HepG2 (cell line): ENCODE results near the gene UBE2M. TPM values are rescaled to one million over a fixed set of nuclear protein-coding genes. Genes with fewer than 3 reads are reported as not detected.
A peak's percentile ranks its signal among the peaks of the same experiment; 100 is the strongest.

Experiments used
- ATAC-seq: fragments of 200-7000 bp; cut with Tn5 transposase; 3 replicates; pipeline ENCODE4 v1.9.1; 2020; ENCODE audit warnings: mild to moderate bottlenecking, moderate library complexity
- BruUV-seq: library from RNA; stranded (reverse); fragments of 400-500 nt; replicated peaks from 2 replicates; lab custom pipeline; 2021; lab: Mats Ljungman, UMichigan
- CTCF ChIA-PET: fragments of 300-600 bp; formaldehyde crosslinking; extraction: SDS; loops from one replicate; lab custom pipeline; 2021; ENCODE audit warnings: low total read pairs, inconsistent platforms, low intra/inter-chr PET ratio; lab: Yijun Ruan, JAX
- POLR2A ChIA-PET: fragments of 350-600 bp; sonication (Branson Sonifier 250); formaldehyde crosslinking; loops from one replicate; lab custom pipeline; 2020; ENCODE audit warnings: antibody characterized with exemption, inconsistent platforms; lab: Yijun Ruan, JAX
- DNase-seq: peaks from one replicate; pipeline ENCODE4 v3.0.0-alpha.2; 2015; ENCODE audit warnings: low spot score
- FAIRE-seq: peaks from 3 replicates; lab custom pipeline; 2011; peaks lifted over from hg19 to GRCh38; lab: Jason Lieb, UNC
- H2AFZ ChIP-seq: one replicate; pipeline ENCODE4 v1.6.1; 2011; ENCODE audit warnings: low read length, inconsistent platforms
- H3K27ac ChIP-seq: fragments of 300-600 bp; 3 replicates; pipeline ENCODE4 v1.8.0; 2011; ENCODE audit warnings: mixed run types, mild to moderate bottlenecking, mixed read lengths, low read length, inconsistent platforms; ENCODE audit not compliant: insufficient read depth; ENCODE audit errors: extremely low read length
- H3K27me3 ChIP-seq, 2 experiments: fragments of 200-600 bp in 1 of 2; 2 replicates in 1 of 2; 3 replicates in 1 of 2; pipeline versions ENCODE4 v1.6.0 to v1.8.0; 2011; ENCODE audit warnings: low read length in 2 of 2, mild to moderate bottlenecking in 2 of 2, moderate library complexity in 2 of 2, inconsistent platforms in 1 of 2; ENCODE audit not compliant: insufficient read depth in 2 of 2, control insufficient read depth in 1 of 2
- H3K36me3 ChIP-seq, 2 experiments: fragments of 200-600 bp in 1 of 2; replicated peaks in 1 of 2; 2 replicates in 1 of 2; 3 replicates in 1 of 2; pipeline versions ENCODE4 v1.5.1 to v1.8.0; 2011; ENCODE audit warnings: low read length in 2 of 2, inconsistent platforms in 1 of 2; ENCODE audit not compliant: insufficient read depth in 2 of 2, control insufficient read depth in 1 of 2
- H3K4me1 ChIP-seq: 2 replicates; pipeline ENCODE4 v1.5.1; 2012; ENCODE audit warnings: low read length, inconsistent platforms; ENCODE audit not compliant: insufficient read depth
- H3K4me2 ChIP-seq: 2 replicates; pipeline ENCODE4 v1.6.0; 2011; ENCODE audit warnings: low read depth, low read length, inconsistent platforms
- H3K4me3 ChIP-seq, 3 experiments: fragments of 200-600 bp in 1 of 3; sonication (generic), shearing (Covaris generic) in 1 of 3; replicated peaks in 1 of 3; 2 replicates each; pipeline ENCODE4 v1.5.1; 2011 to 2016; ENCODE audit warnings: low read length in 3 of 3, inconsistent platforms in 2 of 3, low read depth in 2 of 3, mild to moderate bottlenecking in 2 of 3, control low read depth in 1 of 3, mixed read lengths in 1 of 3; ENCODE audit not compliant: insufficient read depth in 1 of 3
- H3K79me2 ChIP-seq: one replicate; pipeline ENCODE4 v1.6.1; 2011; ENCODE audit warnings: low read length, inconsistent platforms; ENCODE audit not compliant: insufficient read depth
- H3K9ac ChIP-seq: 2 replicates; pipeline ENCODE4 v1.6.0; 2011; ENCODE audit warnings: mild to moderate bottlenecking, low read depth, low read length, inconsistent platforms; ENCODE audit not compliant: insufficient read depth
- H3K9me3 ChIP-seq: 2 replicates; pipeline ENCODE4 v1.5.1; 2012; ENCODE audit warnings: mild to moderate bottlenecking, low read length
- H4K20me1 ChIP-seq: 2 replicates; pipeline ENCODE4 v1.6.0; 2011; ENCODE audit warnings: inconsistent platforms, mild to moderate bottlenecking, low read length, moderate library complexity; ENCODE audit not compliant: insufficient read depth
- DMAP1 ChIP-seq: IDR thresholded peaks from 2 replicates; pipeline ENCODE4 v1.6.1; 2016
- POLR2G ChIP-seq: fragments of 200-400 bp; formaldehyde crosslinking; IDR thresholded peaks from 2 replicates; pipeline ENCODE4 v1.6.1; 2018; ENCODE audit warnings: mild to moderate bottlenecking, low read depth, low read length, moderate library complexity
- SALL2 ChIP-seq: sonication (generic); formaldehyde crosslinking; IDR thresholded peaks from 2 replicates; pipeline ENCODE4 v1.8.1; 2023; ENCODE audit warnings: mild to moderate bottlenecking, missing genetic modification reagents, inconsistent platforms
- ZNF138 ChIP-seq: sonication (generic); formaldehyde crosslinking; IDR thresholded peaks from 2 replicates; pipeline ENCODE4 v1.5.0; 2020; ENCODE audit warnings: mild to moderate bottlenecking, low read depth, missing genetic modification reagents
- ZNF543 ChIP-seq: sonication (generic); formaldehyde crosslinking; IDR thresholded peaks from 2 replicates; pipeline ENCODE4 v1.4.0; 2020; ENCODE audit warnings: mild to moderate bottlenecking, missing genetic modification reagents
- ZNF674 ChIP-seq: sonication (generic); formaldehyde crosslinking; IDR thresholded peaks from 2 replicates; pipeline ENCODE4 v1.5.0; 2020; ENCODE audit warnings: low read depth, mild to moderate bottlenecking, missing genetic modification reagents
- ZNF709 ChIP-seq: sonication (generic); formaldehyde crosslinking; IDR thresholded peaks from 2 replicates; pipeline ENCODE4 v1.5.0; 2020; ENCODE audit warnings: mild to moderate bottlenecking, missing genetic modification reagents
- ZNF772 ChIP-seq: sonication (generic); formaldehyde crosslinking; IDR thresholded peaks from 2 replicates; pipeline ENCODE4 v1.5.0; 2020; ENCODE audit warnings: mild to moderate bottlenecking, missing genetic modification reagents
- WGBS: methylation state at CpG from one replicate; pipeline ENCODE4 v1.1.6; 2017; ENCODE audit warnings: low lambda C conversion rate; 5-methylcytosine and 5-hydroxymethylcytosine counted together
- in situ Hi-C: cut with HindIII; loops from 2 replicates; pipeline ENCODE4 v1.10.0; 2017; ENCODE audit warnings: low pct_unique_long_range_greater_than_20kb; ENCODE audit not compliant: extremely low pct_ligation_motif_present
- intact Hi-C: fragments of 100-400 bp; cut with micrococcal nuclease; formaldehyde crosslinking; loops from one replicate; pipeline ENCODE4 v1.10.0; 2022; ENCODE audit not compliant: unreplicated experiment
- polyA plus RNA-seq, 8 experiments: library from polyadenylated mRNA; depleted of rRNA in 3 of 8; stranded (reverse) in 7 of 8; unstranded in 1 of 8; fragments of >200 nt; fragmentation: Illumina TruSeq in 4 of 8; extraction: Trizol in 4 of 8; gene quantifications; 2 replicates each; pipeline versions ENCODE4 v1.2.1 to v1.2.3, GENCODE V29; 2011 to 2016; ENCODE audit warnings: low read depth in 4 of 8, missing spikeins in 1 of 8, mixed read lengths in 1 of 8; ENCODE audit not compliant: insufficient read depth in 1 of 8
- total RNA-seq, 5 experiments: library from RNA; depleted of rRNA; stranded (reverse); fragments of >200 nt; fragmentation: Illumina TruSeq; extraction: Trizol; gene quantifications; 2 replicates each; pipeline ENCODE4 v1.2.3, GENCODE V29; 2016; ENCODE audit warnings: low read depth in 1 of 5
- TF ChIP-seq, protein P1 (sequence below): IDR thresholded peaks from 2 replicates; pipeline ENCODE4 v1.6.1; 2016; ENCODE audit warnings: low read depth, control low read depth
- TF ChIP-seq, protein P2 (sequence below): sonication (generic); formaldehyde crosslinking; IDR thresholded peaks from 2 replicates; pipeline ENCODE4 v1.9.0; 2021; ENCODE audit warnings: missing genetic modification reagents, borderline replicate concordance
- TF ChIP-seq, protein P3 (sequence below): sonication (generic); formaldehyde crosslinking; IDR thresholded peaks from 2 replicates; pipeline ENCODE4 v1.5.0; 2020; ENCODE audit warnings: mild to moderate bottlenecking, missing genetic modification reagents
- TF ChIP-seq, protein P4 (sequence below): sonication (generic); formaldehyde crosslinking; IDR thresholded peaks from 2 replicates; pipeline ENCODE4 v1.5.0; 2020; ENCODE audit warnings: mild to moderate bottlenecking, missing genetic modification reagents, borderline replicate concordance

The UBE2M gene
- total and polyA plus RNA-seq, 2 of the 13 experiments (the other 11 are each of a cell fraction or from before 2014, with no cell fraction given), result 36.2 to 50.3 TPM

DNA sequence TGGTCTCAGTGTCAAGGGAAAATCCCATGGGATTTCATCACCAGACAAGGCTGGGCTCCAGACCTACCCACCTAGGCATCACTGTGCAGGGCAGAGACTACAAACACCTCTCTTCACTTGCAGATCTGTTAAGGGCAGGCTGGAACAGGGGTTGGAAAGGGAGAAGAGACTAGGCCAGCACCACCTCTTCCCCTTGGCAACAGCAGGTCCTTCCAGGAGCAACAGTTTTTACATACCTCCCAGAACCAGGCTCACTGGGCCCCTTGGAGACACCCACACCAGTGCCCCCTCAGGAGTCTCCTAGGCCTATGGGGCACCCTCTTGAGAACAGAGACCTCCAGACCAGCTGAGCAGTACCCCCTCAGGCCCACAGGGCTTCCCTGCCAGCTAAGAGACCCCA lies 2.5 kb upstream of the UBE2M start (continued):
- TF ChIP-seq, protein P1, sequence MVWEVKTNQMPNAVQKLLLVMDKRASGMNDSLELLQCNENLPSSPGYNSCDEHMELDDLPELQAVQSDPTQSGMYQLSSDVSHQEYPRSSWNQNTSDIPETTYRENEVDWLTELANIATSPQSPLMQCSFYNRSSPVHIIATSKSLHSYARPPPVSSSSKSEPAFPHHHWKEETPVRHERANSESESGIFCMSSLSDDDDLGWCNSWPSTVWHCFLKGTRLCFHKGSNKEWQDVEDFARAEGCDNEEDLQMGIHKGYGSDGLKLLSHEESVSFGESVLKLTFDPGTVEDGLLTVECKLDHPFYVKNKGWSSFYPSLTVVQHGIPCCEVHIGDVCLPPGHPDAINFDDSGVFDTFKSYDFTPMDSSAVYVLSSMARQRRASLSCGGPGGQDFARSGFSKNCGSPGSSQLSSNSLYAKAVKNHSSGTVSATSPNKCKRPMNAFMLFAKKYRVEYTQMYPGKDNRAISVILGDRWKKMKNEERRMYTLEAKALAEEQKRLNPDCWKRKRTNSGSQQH (CRISPR knock-in tag), result no peak
- TF ChIP-seq, protein P2, sequence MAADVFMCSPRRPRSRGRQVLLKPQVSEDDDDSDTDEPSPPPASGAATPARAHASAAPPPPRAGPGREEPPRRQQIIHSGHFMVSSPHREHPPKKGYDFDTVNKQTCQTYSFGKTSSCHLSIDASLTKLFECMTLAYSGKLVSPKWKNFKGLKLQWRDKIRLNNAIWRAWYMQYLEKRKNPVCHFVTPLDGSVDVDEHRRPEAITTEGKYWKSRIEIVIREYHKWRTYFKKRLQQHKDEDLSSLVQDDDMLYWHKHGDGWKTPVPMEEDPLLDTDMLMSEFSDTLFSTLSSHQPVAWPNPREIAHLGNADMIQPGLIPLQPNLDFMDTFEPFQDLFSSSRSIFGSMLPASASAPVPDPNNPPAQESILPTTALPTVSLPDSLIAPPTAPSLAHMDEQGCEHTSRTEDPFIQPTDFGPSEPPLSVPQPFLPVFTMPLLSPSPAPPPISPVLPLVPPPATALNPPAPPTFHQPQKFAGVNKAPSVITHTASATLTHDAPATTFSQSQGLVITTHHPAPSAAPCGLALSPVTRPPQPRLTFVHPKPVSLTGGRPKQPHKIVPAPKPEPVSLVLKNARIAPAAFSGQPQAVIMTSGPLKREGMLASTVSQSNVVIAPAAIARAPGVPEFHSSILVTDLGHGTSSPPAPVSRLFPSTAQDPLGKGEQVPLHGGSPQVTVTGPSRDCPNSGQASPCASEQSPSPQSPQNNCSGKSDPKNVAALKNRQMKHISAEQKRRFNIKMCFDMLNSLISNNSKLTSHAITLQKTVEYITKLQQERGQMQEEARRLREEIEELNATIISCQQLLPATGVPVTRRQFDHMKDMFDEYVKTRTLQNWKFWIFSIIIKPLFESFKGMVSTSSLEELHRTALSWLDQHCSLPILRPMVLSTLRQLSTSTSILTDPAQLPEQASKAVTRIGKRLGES (CRISPR knock-in tag), result no peak

DNA sequence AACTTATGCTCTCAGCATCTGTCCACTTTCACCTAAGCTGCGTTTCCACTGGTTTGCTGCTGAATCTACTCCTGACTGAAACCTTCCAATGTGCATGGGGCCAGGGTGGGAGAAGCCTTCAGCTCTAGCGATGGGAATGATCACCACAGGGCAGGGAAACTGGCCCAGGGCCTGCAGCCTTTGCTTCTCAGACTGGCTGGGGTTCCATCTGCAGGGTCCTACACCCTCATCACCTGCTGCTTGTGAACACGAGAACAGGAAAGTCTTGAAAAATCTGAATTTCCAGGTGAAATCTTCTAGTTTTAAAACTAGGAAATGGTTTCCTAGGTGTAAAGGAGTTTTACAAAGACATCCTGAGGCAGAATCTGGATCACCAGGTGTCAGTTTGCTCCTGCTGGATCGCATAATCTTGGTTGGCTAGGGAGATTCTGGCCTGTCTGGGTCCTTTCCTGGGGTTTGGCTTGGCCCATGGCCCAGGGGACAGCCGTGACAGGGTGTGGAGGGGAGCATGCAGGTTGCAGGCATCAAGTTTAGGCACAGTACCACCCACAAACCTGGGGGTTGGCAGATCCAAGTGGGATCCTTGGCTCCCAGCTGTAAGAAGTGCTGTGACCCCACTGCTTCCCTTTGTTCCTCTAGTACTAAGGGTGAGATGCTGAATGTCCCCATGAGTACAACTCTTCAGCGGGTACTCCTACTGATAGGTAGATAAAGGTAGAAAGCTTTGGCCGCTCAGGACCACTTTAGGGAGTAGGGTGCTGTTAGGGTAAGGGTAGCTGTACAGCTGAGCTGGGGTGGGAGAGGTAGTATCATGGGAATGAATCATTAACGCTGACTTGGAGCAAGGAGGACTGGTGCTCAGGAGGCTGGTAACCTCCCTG lies 1.8 kb upstream of the UBE2M start:
- BruUV-seq, result no TSS peak
- intact Hi-C loops (no loop called here), in situ Hi-C loops (no loop called here)
- Histone ChIP-seq H4K20me1 (no peaks in the 10 kb centered on the region), H3K27ac (peak overlapping the region; percentile 96), H3K9me3 (no peaks in the 10 kb centered on the region), H3K36me3 (peaks cover 8 to 9% of the 10 kb centered on the region in 2 experiments; a peak in 4 of 5 replicates), H3K27me3 (no peaks in the 10 kb centered on the region), H3K4me3 (peak overlapping the region; percentile 36 to 84 (median 84)), H3K4me2 (peak overlapping the region; percentile 95), H3K9ac (peak overlapping the region; percentile 98), H3K4me1 (peaks cover 31% of the 10 kb centered on the region), H3K79me2 (peaks cover 32% of the 10 kb centered on the region), H2AFZ (no peak overlapping the region)
- DNase-seq (no peak), FAIRE-seq (no peak), ATAC-seq (no peak)
- POLR2A ChIA-PET, result interaction anchor here (1.0 to 3.9 kb wide), 15 partner anchors 8 to 198 kb away, joined by 3 to 42 read pairs (median 8); partner anchors contain the start of genes MZF1, SLC27A5, TRIM28 and ZBTB45
- CTCF ChIA-PET, result no interaction called here
- 69% methylated on average over 6 of the region's 8 CpGs for WGBS
- TF ChIP-seq ZNF674 (CRISPR knock-in tag), result no peak
- TF ChIP-seq ZNF772 (CRISPR knock-in tag), result 0 out of 2 replicates have a peak, but pooled peaks have one; percentile 3
- TF ChIP-seq, protein P3, sequence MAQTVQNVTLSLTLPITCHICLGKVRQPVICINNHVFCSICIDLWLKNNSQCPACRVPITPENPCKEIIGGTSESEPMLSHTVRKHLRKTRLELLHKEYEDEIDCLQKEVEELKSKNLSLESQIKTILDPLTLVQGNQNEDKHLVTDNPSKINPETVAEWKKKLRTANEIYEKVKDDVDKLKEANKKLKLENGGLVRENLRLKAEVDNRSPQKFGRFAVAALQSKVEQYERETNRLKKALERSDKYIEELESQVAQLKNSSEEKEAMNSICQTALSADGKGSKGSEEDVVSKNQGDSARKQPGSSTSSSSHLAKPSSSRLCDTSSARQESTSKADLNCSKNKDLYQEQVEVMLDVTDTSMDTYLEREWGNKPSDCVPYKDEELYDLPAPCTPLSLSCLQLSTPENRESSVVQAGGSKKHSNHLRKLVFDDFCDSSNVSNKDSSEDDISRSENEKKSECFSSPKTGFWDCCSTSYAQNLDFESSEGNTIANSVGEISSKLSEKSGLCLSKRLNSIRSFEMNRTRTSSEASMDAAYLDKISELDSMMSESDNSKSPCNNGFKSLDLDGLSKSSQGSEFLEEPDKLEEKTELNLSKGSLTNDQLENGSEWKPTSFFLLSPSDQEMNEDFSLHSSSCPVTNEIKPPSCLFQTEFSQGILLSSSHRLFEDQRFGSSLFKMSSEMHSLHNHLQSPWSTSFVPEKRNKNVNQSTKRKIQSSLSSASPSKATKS (CRISPR knock-in tag), result no peak
- 0 out of 2 replicates have a peak, but pooled peaks have one; percentile 8 for TF ChIP-seq ZNF138 (CRISPR knock-in tag)
- TF ChIP-seq ZNF543 (CRISPR knock-in tag), result no peak
- TF ChIP-seq, protein P4, sequence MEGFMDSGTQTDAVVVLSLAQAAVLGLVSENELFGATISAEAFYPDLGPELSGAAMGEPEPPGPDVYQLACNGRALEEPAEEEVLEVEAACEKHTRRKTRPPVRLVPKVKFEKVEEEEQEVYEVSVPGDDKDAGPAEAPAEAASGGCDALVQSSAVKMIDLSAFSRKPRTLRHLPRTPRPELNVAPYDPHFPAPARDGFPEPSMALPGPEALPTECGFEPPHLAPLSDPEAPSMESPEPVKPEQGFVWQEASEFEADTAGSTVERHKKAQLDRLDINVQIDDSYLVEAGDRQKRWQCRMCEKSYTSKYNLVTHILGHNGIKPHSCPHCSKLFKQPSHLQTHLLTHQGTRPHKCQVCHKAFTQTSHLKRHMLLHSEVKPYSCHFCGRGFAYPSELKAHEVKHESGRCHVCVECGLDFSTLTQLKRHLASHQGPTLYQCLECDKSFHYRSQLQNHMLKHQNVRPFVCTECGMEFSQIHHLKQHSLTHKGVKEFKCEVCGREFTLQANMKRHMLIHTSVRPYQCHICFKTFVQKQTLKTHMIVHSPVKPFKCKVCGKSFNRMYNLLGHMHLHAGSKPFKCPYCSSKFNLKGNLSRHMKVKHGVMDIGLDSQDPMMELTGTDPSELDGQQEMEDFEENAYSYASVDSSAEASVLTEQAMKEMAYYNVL (CRISPR knock-in tag), result no peak
- TF ChIP-seq DMAP1, result no peak
- TF ChIP-seq SALL2, result no peak
- TF ChIP-seq POLR2G, result 0 out of 2 replicates have a peak, but pooled peaks have one; percentile 16
- 0 out of 2 replicates have a peak, but pooled peaks have one; percentile 14 for TF ChIP-seq ZNF709
